Stimulated activated CD8-positive, alpha-beta memory T cell treated with anti-CD3 and anti-CD28 coated beads, Interleukin-12 subunit alpha, Interleukin-12 subunit beta, amount 100 ng/mL, for 24 hours (primary cell): ENCODE results near the gene CR1.
"Not testable (repeated sequence)": the region's sequence is repeated elsewhere in the genome, so short reads cannot be mapped to it uniquely, and the experiment has no call there.

Experiments
- DNase-seq: peaks from one replicate; pipeline ENCODE4 v3.0.0-alpha.2; 2020; ENCODE audit errors: extremely low read depth

Gene CR1

DNA sequence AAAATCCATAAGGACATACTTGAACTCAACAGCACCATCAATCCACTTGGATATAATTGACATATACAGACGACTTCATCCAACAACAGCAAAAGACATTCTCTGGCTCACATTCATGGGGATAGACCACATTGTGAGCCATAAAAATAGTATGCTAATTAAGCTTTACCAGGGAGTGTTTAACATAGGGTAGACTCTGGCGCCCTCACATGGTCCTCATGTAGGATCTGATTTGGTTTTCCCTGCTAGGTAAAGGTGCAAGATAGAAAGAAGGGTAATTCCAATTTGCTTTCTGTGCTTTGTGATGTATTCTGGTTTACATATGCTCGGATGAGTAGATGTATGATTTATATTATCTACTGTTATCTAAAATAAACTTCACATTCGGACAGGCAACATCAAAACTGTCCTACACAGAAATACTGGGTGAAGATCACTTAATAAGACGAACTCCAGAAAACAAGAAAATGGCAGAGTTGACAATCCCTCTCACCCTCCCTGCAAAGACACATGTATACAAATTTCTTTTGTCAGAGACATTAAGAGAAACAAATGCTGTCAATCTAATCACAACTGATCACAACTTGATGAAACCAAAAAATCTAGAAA lies 176.7 kb downstream of the CR1 start:
- no peak for DNase-seq

DNA sequence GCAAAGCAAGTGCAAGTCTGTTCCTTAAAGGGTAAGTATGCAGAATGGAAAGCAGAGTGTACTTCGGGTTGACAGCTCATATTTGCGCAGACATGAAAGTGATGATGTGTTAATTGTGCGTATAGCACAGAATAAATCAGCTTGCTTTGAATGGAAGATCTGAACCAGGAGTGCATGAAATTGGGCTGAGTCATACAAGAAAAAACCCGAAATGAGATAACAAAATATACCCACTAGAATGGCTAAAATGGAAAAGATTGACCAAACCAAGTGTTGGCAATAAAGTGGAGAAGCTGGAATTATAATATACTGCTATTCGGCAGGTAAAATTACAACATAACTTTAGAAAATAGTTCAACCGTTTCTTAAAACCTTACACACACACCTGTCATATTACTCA lies 177.4 kb downstream of the CR1 start:
- DNase-seq: no peak

DNA sequence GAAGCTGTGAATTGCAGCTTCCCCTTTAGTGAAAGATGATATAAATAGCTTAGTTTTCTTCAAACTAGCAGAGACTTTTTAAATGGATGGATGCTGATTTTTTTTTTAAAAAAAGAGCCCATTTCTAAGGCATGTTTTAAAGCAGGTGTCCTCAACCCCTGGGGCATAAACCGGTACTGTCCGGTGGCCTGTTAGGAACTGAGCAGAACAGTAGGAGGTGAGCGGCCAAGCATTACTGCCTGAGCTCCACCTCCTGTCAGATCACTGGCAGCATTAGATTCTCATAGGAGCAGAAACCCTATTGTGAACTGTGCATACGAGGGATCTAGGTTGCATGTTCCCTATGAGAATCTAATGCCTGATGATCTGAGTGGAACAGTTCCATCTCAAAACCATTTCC lies 180.2 kb downstream of the CR1 start:
- DNase-seq: no peak

DNA sequence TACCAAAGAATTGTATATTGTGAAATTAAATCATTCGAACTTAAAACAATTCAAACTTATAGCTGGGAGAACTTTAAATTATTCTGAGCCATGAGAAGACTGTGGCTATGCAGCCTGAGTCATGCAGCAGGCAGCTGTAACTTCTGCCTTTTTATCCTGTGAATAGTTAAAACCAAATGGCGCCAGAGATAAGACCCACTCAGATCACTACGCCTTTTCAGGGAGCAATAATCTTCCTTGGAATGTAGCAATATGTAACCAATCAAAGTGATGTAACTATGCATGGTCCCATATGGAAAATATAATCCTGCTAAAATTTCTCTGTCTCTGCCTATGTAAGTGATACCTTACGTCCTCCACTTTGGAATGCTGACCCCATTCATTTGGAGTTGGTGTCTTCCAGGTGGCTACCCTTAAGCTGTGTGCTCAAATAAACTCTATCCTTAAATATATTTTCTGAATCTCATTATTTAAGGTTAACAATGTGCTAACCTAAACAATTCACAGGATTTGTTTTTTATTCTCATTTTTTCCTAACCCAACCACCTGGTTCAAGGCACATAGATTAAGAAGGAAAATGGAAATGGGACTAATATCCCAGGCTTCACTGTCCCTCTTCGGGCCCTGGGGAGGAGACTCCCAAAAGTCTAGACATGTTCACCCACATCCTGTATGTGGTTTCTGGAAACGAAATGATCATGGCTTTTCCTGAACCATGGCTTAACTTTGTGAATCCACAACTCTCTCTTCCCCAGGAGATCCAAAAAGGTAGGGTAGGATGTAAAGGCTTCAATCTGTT lies 184.8 kb downstream of the CR1 start:
- DNase-seq: not testable (repeated sequence)

DNA sequence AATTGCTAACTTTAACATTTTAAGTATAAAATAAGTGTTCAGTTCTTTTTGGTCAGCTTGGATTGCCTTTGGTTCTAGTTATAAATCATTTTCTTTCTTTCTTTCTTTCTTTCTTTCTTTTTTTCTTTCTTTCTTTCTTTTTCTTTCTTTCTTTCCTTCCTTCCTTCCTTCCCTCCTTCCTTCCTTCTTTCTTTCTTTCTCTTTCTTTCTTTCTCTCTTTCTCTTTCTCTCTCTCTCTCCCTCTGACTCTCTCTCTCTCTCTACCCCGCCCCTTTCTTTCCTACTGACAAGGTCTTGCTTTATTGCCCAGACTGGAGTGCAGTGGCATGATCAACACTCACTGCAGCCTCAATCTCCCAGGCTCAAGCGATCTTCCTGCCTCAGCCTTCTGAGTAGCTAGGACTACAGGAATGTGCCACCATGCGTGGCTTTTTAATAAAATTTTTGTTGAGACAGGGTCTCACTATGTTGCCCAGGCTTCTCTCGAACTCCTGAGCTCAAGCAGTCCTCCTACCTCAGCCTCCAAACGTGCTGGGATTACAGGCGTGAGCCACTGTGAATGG lies 187.0 kb downstream of the CR1 start:
- DNase-seq: not testable (repeated sequence)

DNA sequence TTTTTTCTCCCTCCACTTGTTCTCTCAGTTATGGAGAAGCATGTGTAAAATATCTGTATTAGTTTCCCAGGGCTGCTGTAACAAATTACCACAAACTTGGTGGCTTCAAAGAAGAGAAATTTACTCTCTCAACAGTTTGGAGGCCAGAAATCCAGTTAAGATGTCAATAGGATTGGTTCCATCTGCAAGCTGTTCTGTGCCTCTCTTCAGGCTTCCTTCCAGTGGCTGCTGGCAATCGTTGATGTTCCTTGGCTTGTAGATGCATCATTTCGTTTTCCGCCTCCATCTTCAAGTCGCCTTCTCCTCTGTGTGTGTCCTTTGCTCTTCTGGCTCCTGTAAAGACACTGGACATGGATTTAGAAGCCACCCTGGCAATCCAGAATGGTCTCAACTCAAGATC lies 194.6 kb downstream of the CR1 start:
- not testable (repeated sequence) for DNase-seq

DNA sequence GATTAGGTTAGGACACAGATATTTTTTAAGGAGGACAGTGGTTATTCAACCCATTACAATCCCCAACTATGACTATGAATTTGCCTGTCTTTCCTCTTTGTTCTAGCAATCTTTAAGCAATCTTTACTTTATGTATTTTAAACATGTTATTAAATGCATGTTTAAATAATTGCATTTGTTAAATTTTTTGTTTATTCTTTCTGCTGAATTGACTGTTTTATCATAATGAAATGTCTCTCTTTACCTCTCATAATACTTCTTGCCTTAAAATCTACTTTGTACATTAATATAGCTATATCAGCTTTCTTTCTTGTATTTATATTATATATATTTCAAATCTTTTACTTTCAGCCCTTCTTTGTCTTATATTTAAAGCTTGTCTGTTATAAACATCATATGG lies 195.1 kb downstream of the CR1 start:
- DNase-seq: no peak
